Fibroblast of skin of right biceps (primary cell): ENCODE data around the gene MYH4.

Source experiments
- DNase-seq: peaks from one replicate; pipeline ENCODE4 v3.0.0-alpha.2; 2013

MYH4 gene

GRCh38 chr17:10469459-10469858 lies at the start of gene MYH4:
MYH4 (minus strand) TSS chr17:10469559; CDS start chr17:10466745, 2,814 bp downstream.
- no peak for DNase-seq

- no peak for DNase-seq
Observed at GRCh38 chr17:10518271-10519037, 49.1 kb upstream of the MYH4 start, which contains the start of gene MYH1. MYH1 (minus strand) TSS chr17:10518542; CDS start chr17:10516642, 1,900 bp downstream.

- no peak for DNase-seq
Observed at GRCh38 chr17:10516638-10517037, 47.3 kb upstream of the MYH4 start.

- no peak for DNase-seq
Observed at GRCh38 chr17:10516065-10516464, 46.7 kb upstream of the MYH4 start.

- DNase-seq = peak; percentile 14
Observed at GRCh38 chr17:10513299-10514067, 44.1 kb upstream of the MYH4 start.

GRCh38 chr17:10512856-10513255 lies 43.5 kb upstream of the MYH4 start:
- DNase-seq = no peak

GRCh38 chr17:10499950-10500349 lies 30.6 kb upstream of the MYH4 start:
- DNase-seq = no peak

- no peak for DNase-seq
Observed at GRCh38 chr17:10492004-10492403, 22.6 kb upstream of the MYH4 start.

- DNase-seq = no peak
Observed at GRCh38 chr17:10482252-10482651, 12.9 kb upstream of the MYH4 start.

GRCh38 chr17:10477701-10478100 lies 8.3 kb upstream of the MYH4 start:
- DNase-seq = no peak

GRCh38 chr17:10474536-10474935 lies 5.2 kb upstream of the MYH4 start:
- peak; percentile 37 for DNase-seq

- DNase-seq = peak; percentile 26
Observed at GRCh38 chr17:10471858-10472257, 2.5 kb upstream of the MYH4 start.

- no peak for DNase-seq
Observed at GRCh38 chr17:10463402-10463801, 6.0 kb downstream of the MYH4 start.

- no peak for DNase-seq
Observed at GRCh38 chr17:10460062-10460461, 9.3 kb downstream of the MYH4 start.

- DNase-seq = no peak
Observed at GRCh38 chr17:10458701-10459100, 10.7 kb downstream of the MYH4 start.

GRCh38 chr17:10457952-10458351 lies 11.4 kb downstream of the MYH4 start:
- no peak for DNase-seq

GRCh38 chr17:10447026-10447931 lies 22.1 kb downstream of the MYH4 start:
- no peak for DNase-seq

- DNase-seq = peak; percentile 66
Observed at GRCh38 chr17:10439816-10440215, 29.5 kb downstream of the MYH4 start.

GRCh38 chr17:10435096-10435495 lies 34.3 kb downstream of the MYH4 start:
- DNase-seq = no peak

- peak; percentile 59 for DNase-seq
Observed at GRCh38 chr17:10429421-10430045, 39.8 kb downstream of the MYH4 start.

- no peak for DNase-seq
Observed at GRCh38 chr17:10428781-10429180, 40.6 kb downstream of the MYH4 start.

- DNase-seq = no peak
Observed at GRCh38 chr17:10421900-10422542, 47.3 kb downstream of the MYH4 start, which contains the start of gene MYH8. MYH8 (minus strand) TSS chr17:10421950; CDS start chr17:10420227, 1,723 bp downstream.
